K562 (cell line): ENCODE measurements around the gene AEN. TPM values are rescaled to one million over a fixed set of nuclear protein-coding genes. Genes with fewer than 3 reads are reported as not detected.

ENCODE experiments used
- ARID1B ChIP-seq: fragments of 450-650 bp; IDR thresholded peaks from 2 replicates; pipeline ENCODE4 v1.6.1; 2016; ENCODE audit warnings: antibody characterized with exemption, mild to moderate bottlenecking, inconsistent platforms
- CREB1 ChIP-seq, 2 experiments: sonication (generic) in 1 of 2; formaldehyde crosslinking in 1 of 2; IDR thresholded peaks; 2 replicates each; pipeline versions ENCODE4 v1.6.1 to v1.8.0; 2012 to 2022; ENCODE audit warnings: inconsistent platforms in 1 of 2, mild to moderate bottlenecking in 1 of 2, missing genetic modification reagents in 1 of 2, moderate library complexity in 1 of 2
- ELF1 ChIP-seq: fragments of 200-800 bp; sonication (Bioruptor generic); IDR thresholded peaks from 2 replicates; pipeline ENCODE4 v1.6.1; 2016; ENCODE audit warnings: missing genetic modification characterization, missing compliant biosample characterization
- FOXJ2 ChIP-seq: fragments of 200-800 bp; sonication (Bioruptor generic); IDR thresholded peaks from 2 replicates; pipeline ENCODE4 v1.6.1; 2016; ENCODE audit warnings: missing genetic modification characterization, missing compliant biosample characterization
- FOXM1 ChIP-seq, 2 experiments: fragments of 450-650 bp in 1 of 2; sonication (generic) in 1 of 2; formaldehyde crosslinking in 1 of 2; IDR thresholded peaks; 2 replicates each; pipeline versions ENCODE4 v1.6.1 to v1.9.0; 2017 to 2022; ENCODE audit warnings: low read depth in 2 of 2, mild to moderate bottlenecking in 2 of 2, missing genetic modification reagents in 1 of 2, moderate library complexity in 1 of 2
- GTF2F1 ChIP-seq: IDR thresholded peaks from 2 replicates; pipeline ENCODE4 v1.6.1; 2011; ENCODE audit warnings: low read depth, low read length, improper control_type of control experiment
- HNRNPUL1 ChIP-seq: fragments of 200-400 bp; formaldehyde crosslinking; IDR thresholded peaks from 2 replicates; pipeline ENCODE4 v1.6.1; 2017; ENCODE audit warnings: low read length
- JUN ChIP-seq, 2 experiments: sonication (generic) in 1 of 2; formaldehyde crosslinking in 1 of 2; IDR thresholded peaks; 2 replicates each; pipeline versions ENCODE4 v1.6.1 to v1.8.0; 2012 to 2022; ENCODE audit warnings: borderline replicate concordance in 2 of 2, mild to moderate bottlenecking in 2 of 2, improper control_type of control experiment in 1 of 2, low read depth in 1 of 2, low read length in 1 of 2, missing genetic modification reagents in 1 of 2
- KLF13 ChIP-seq: fragments of 450-650 bp; IDR thresholded peaks from 2 replicates; pipeline ENCODE4 v1.6.1; 2016; ENCODE audit warnings: missing genetic modification characterization, low read depth, mild to moderate bottlenecking, missing compliant biosample characterization, moderate library complexity, borderline replicate concordance
- NEUROD1 ChIP-seq: fragments of 150-350 bp; IDR thresholded peaks from 2 replicates; pipeline ENCODE4 v1.6.1; 2014; ENCODE audit warnings: borderline replicate concordance, low read length, low read depth; ENCODE audit not compliant: partially characterized antibody
- NFIX ChIP-seq: fragments of 250-450 bp; sonication (Bioruptor Pico); IDR thresholded peaks from 2 replicates; pipeline ENCODE4 v1.4.0; 2020; ENCODE audit warnings: low read depth, mild to moderate bottlenecking, moderate library complexity
- SLC30A9 ChIP-seq: fragments of 250-450 bp; sonication (Bioruptor Pico); IDR thresholded peaks from 2 replicates; pipeline ENCODE4 v1.8.0; 2022; ENCODE audit warnings: mild to moderate bottlenecking, moderate library complexity
- SREBF1 ChIP-seq: fragments of 150-350 bp; IDR thresholded peaks from 2 replicates; pipeline ENCODE4 v1.6.1; 2014; ENCODE audit warnings: antibody characterized with exemption, low read depth, low read length, borderline replicate concordance
- ZBTB7A ChIP-seq: IDR thresholded peaks from 2 replicates; pipeline ENCODE4 v1.6.1; 2011; ENCODE audit warnings: low read depth, mild to moderate bottlenecking, low read length, moderate library complexity, borderline replicate concordance; ENCODE audit not compliant: control insufficient read depth
- ZFPM2 ChIP-seq: fragments of 250-450 bp; sonication (Bioruptor Pico); IDR thresholded peaks from 2 replicates; pipeline ENCODE4 v1.5.1; 2022; ENCODE audit warnings: mild to moderate bottlenecking
- ZNF184 ChIP-seq: sonication (generic); formaldehyde crosslinking; IDR thresholded peaks from 2 replicates; pipeline ENCODE4 v1.5.0; 2020; ENCODE audit warnings: missing genetic modification reagents
- ZNF431 ChIP-seq: sonication (generic); formaldehyde crosslinking; IDR thresholded peaks from 2 replicates; pipeline ENCODE4 v1.8.0; 2022; ENCODE audit warnings: mild to moderate bottlenecking, missing genetic modification reagents
- ZNF780A ChIP-seq: fragments of 250-450 bp; sonication (Bioruptor Pico); IDR thresholded peaks from 2 replicates; pipeline ENCODE4 v1.5.0; 2021; ENCODE audit warnings: mild to moderate bottlenecking
- polyA plus RNA-seq, 8 experiments: library from polyadenylated mRNA; depleted of rRNA in 4 of 8; stranded (reverse) in 5 of 8; unstranded in 3 of 8; fragments of >200 nt; fragmentation: Nextera tagmentation in 2 of 8; fragmentation: Illumina TruSeq in 1 of 8; extraction: Ambion mirVana in 2 of 8; extraction: Trizol in 1 of 8; gene quantifications; 2 replicates each; pipeline versions ENCODE4 v1.2.1 to v1.2.3, GENCODE V29; 2011 to 2014; ENCODE audit warnings: inconsistent platforms in 1 of 8, missing spikeins in 1 of 8
- total RNA-seq, 7 experiments: library from RNA; depleted of rRNA in 6 of 7; stranded (reverse); fragments of >200 nt in 6 of 7; fragmentation: Illumina TruSeq in 2 of 7; extraction: Trizol in 2 of 7; gene quantifications; 2 replicates each; pipeline versions ENCODE4 v1.2.1 to v1.2.3, GENCODE V29; 2011 to 2021; ENCODE audit warnings: low replicate concordance in 1 of 7
- TF ChIP-seq, protein P1 (sequence below): sonication (generic); formaldehyde crosslinking; IDR thresholded peaks from 2 replicates; pipeline ENCODE4 v1.8.0; 2022; ENCODE audit warnings: missing genetic modification reagents, mild to moderate bottlenecking, borderline replicate concordance
- TF ChIP-seq, protein P2 (sequence below), 2 experiments: fragments of 450-650 bp in 1 of 2; sonication (generic) in 1 of 2; formaldehyde crosslinking in 1 of 2; IDR thresholded peaks in 1 of 2; conservative IDR thresholded peaks in 1 of 2; 2 replicates each; pipeline versions ENCODE4 v1.6.1 to v1.8.1; 2016 to 2023; ENCODE audit warnings: mild to moderate bottlenecking in 2 of 2, moderate library complexity in 2 of 2, inconsistent platforms in 1 of 2, missing genetic modification reagents in 1 of 2
- TF ChIP-seq, protein P3 (sequence below): fragments of 250-450 bp; sonication (Bioruptor Pico); IDR thresholded peaks from 2 replicates; pipeline ENCODE4 v1.8.0; 2022; ENCODE audit warnings: inconsistent platforms
- TF ChIP-seq, protein P4 (sequence below): fragments of 450-650 bp; IDR thresholded peaks from 2 replicates; pipeline ENCODE4 v1.6.1; 2017; ENCODE audit warnings: mild to moderate bottlenecking, moderate library complexity

AEN gene
- total and polyA plus RNA-seq, 9 of the 15 experiments (the other 6 are each of a cell fraction or from before 2014, with no cell fraction given) = 9.0 to 51.0 (median 32.8) TPM

DNA sequence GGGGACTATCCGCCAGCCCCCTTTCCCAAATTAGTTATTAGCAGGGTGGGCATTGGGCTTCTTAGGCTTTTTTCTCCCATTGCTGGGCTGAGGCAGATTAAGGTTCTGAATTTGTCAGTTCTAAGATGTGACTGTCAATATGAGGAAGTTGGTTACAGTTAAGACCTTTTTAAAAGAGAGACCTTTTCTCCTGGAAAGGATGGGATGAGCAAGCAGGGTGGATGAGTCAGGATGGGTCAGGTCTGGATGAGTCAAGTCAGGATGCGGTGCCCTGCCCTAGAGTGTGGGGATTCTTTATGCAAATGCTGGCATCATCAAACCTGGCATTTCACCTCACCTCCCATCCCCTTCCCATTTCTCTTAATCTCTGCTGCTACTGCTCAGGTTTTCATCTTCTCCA is 1.9 kb downstream of the AEN start (continued):
- TF ChIP-seq, protein P1, sequence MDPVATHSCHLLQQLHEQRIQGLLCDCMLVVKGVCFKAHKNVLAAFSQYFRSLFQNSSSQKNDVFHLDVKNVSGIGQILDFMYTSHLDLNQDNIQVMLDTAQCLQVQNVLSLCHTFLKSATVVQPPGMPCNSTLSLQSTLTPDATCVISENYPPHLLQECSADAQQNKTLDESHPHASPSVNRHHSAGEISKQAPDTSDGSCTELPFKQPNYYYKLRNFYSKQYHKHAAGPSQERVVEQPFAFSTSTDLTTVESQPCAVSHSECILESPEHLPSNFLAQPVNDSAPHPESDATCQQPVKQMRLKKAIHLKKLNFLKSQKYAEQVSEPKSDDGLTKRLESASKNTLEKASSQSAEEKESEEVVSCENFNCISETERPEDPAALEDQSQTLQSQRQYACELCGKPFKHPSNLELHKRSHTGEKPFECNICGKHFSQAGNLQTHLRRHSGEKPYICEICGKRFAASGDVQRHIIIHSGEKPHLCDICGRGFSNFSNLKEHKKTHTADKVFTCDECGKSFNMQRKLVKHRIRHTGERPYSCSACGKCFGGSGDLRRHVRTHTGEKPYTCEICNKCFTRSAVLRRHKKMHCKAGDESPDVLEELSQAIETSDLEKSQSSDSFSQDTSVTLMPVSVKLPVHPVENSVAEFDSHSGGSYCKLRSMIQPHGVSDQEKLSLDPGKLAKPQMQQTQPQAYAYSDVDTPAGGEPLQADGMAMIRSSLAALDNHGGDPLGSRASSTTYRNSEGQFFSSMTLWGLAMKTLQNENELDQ (CRISPR knock-in tag) = no peak
- TF ChIP-seq, protein P2, sequence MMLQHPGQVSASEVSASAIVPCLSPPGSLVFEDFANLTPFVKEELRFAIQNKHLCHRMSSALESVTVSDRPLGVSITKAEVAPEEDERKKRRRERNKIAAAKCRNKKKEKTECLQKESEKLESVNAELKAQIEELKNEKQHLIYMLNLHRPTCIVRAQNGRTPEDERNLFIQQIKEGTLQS (IDR thresholded peaks at IDR 0.05) = peak; percentile 85
- TF ChIP-seq, protein P2 (CRISPR knock-in tag; conservative IDR thresholded peaks at IDR 0.05) = no peak
- TF ChIP-seq KLF13 (tag) (no peak), CREB1 (IDR thresholded peaks at IDR 0.05) (no peak), CREB1 (CRISPR knock-in tag; IDR thresholded peaks at IDR 0.05) (no peak), SLC30A9 (CRISPR knock-in tag) (no peak), NEUROD1 (no peak), GTF2F1 (no peak), FOXM1 (IDR thresholded peaks at IDR 0.05; ENCODE audit: low read depth) (no peak), FOXM1 (CRISPR knock-in tag; IDR thresholded peaks at IDR 0.05; ENCODE audit: low read depth) (no peak), ELF1 (no peak), SREBF1 (no peak), JUN (IDR thresholded peaks at IDR 0.05; ENCODE audit: borderline replicate concordance, low read depth, low read length) (peak; percentile 83; the same call in 1 of the 2 replicates), JUN (CRISPR knock-in tag; IDR thresholded peaks at IDR 0.05; ENCODE audit: borderline replicate concordance) (no peak), ZNF431 (CRISPR knock-in tag) (no peak), ZNF184 (CRISPR knock-in tag) (no peak), ZBTB7A (no peak), ARID1B (peak; percentile 55), ZFPM2 (CRISPR knock-in tag) (no peak), HNRNPUL1 (no peak), ZNF780A (CRISPR knock-in tag) (no peak), NFIX (CRISPR knock-in tag) (no peak), FOXJ2 (tag) (no peak)
- TF ChIP-seq, protein P3, sequence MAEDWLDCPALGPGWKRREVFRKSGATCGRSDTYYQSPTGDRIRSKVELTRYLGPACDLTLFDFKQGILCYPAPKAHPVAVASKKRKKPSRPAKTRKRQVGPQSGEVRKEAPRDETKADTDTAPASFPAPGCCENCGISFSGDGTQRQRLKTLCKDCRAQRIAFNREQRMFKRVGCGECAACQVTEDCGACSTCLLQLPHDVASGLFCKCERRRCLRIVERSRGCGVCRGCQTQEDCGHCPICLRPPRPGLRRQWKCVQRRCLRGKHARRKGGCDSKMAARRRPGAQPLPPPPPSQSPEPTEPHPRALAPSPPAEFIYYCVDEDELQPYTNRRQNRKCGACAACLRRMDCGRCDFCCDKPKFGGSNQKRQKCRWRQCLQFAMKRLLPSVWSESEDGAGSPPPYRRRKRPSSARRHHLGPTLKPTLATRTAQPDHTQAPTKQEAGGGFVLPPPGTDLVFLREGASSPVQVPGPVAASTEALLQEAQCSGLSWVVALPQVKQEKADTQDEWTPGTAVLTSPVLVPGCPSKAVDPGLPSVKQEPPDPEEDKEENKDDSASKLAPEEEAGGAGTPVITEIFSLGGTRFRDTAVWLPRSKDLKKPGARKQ (CRISPR knock-in tag) = no peak
- TF ChIP-seq, protein P4, sequence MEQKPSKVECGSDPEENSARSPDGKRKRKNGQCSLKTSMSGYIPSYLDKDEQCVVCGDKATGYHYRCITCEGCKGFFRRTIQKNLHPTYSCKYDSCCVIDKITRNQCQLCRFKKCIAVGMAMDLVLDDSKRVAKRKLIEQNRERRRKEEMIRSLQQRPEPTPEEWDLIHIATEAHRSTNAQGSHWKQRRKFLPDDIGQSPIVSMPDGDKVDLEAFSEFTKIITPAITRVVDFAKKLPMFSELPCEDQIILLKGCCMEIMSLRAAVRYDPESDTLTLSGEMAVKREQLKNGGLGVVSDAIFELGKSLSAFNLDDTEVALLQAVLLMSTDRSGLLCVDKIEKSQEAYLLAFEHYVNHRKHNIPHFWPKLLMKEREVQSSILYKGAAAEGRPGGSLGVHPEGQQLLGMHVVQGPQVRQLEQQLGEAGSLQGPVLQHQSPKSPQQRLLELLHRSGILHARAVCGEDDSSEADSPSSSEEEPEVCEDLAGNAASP = no peak
